ENCODE data around the gene KAZN.

GRCh38 chr1:14951766-14952165, 353.3 kb downstream of the KAZN start:
- TF ChIP-seq CTCF (IDR thresholded peaks at IDR 0.05) = no peak
- no peak for TF ChIP-seq POLR2A (IDR thresholded peaks at IDR 0.05)
